Stimulated activated CD4-positive, alpha-beta T cell treated with anti-CD3 and anti-CD28 coated beads, Interleukin-15, amount 100 ng/mL, for 1 hour (primary cell): ENCODE results near the gene TSPO2.
"Not testable (repeated sequence)": the region's sequence is repeated elsewhere in the genome, so short reads cannot be mapped to it uniquely, and the experiment has no call there.

Experiments used
- DNase-seq, 2 donors: peaks; one replicate each; pipeline ENCODE4 v3.0.0-alpha.2; 2020; ENCODE audit warnings: low read depth in 1 of 2, low spot score in 1 of 2

Gene TSPO2

DNA sequence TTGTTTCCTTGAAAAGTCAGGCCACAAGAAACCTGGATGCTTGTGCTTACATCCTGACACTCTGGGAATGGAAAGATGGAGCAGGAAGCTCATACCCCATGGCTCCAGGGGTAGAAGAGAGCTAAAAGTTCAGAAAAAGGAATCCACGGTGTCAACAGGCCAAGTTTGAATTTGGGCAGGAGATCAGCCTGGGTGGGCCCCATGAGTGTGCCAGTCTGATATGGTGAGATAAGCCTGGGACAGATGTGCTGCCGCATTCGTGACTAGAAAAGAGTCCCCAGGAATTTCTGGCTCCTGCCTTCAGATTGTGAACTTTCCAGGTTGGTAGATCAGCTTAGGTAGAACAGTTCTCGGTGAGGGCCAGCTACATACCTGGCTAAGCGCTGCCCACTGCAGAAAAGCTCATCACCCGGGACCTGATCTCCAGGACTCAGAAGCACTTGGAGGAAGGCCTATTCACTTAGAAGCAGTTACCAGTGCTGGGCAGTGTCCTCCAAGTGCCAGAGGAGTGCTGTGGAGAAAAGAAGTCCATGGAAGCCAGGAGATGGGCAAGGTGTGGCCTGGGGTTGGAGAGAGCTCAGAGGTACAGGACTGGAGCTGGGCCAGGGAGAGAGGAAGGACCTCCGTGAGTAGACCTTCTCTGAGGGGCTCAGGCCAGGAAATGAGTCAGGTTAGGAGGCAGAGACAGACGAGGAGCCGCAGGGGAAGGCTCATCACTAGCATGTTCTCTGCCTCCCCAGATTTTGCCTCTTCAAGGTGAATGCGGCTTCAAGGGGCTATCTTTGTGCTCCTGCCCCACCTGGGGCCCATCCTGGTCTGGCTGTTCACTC is at the start of gene TSPO2:
Gene TSPO2, plus strand, starts transcription at position 242 of the 830 bp plus-strand sequence. Its CDS starts 519 bp downstream, at position 761.
- DNase-seq: no peak

DNA sequence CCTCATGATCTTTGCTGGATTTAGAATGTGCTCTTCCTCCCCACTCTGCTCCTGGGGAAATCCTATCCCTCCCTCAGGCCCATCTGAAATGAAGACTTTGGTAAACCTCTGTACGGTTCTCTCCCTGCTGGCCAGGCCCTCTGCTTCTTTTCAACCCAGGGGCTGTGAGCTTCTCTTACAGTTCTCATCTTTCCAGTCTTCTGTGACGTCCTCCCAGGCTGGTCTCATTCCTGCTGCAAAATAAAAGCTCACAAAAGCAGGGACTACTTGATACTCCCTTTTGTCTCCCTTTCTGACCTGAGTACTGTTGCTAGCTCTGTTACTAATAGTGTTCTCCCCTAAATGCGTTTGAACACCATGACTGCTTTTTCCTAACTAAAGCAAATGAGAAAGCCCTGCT is 49.5 kb upstream of the TSPO2 start:
- no peak for DNase-seq

DNA sequence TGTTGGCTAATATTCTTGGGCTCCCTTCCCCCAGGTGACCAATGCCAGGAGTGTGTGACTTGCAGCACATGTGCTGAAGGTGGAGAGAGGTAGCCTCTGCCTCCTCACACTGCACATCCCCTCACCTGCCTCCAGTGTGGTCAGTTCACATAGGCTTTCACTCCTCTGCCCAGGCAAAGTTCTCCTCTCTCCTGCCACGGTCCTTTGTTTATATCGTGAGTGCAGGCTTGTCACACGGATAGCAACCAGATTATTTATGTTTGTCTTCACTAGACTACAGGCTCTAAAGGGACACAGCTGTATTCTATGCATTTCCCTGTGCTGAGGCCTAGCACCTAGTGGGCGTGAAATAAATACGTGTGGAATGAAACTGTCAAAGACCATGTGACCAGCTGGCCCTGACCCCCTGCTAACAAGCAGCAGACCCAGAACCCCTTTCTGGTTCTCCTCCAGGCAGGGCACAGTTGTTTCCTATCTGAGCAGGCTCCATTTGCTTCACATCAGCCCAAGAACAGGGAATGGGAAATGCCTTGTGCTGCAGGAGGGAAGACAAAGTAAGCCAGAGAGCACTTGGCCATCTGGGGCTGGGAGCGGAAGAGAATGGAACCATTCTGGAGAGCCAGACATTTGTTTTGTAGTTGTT is 45.6 kb upstream of the TSPO2 start:
- DNase-seq: no peak

DNA sequence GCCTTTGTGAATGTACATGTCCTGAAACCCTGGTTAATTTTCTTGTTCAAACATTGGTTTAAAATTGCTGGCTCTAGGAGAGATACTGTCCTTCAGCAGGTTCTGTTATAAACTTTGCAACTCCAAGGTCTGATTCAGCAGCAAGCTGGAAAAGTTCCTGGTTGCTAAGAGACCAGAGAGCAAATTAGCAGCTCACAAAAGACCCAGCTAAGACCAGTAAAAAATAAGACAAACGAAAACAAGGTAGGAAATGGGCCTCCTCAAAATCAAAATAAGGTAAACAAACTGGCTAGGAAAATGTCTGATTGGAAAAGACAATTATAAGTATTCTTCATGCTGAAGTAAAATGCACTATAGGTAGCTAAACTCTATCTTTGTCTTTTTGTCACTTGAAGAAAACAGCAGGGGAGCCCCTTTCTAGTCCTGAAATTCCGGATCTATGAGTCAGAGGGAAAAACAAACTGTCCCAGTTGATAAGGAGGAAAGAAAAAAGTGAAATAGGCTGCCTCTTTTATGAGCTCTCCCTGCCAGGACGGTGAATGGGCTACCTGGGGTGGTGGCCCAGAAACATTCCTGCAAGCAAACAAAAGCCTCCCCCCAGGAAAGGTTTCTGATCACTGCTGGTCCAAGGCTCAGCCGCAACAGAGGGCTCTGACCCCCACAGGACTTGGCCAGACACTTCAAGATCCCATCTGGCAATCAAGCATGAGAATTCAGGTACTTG is 44.9 kb upstream of the TSPO2 start:
- DNase-seq: no peak

DNA sequence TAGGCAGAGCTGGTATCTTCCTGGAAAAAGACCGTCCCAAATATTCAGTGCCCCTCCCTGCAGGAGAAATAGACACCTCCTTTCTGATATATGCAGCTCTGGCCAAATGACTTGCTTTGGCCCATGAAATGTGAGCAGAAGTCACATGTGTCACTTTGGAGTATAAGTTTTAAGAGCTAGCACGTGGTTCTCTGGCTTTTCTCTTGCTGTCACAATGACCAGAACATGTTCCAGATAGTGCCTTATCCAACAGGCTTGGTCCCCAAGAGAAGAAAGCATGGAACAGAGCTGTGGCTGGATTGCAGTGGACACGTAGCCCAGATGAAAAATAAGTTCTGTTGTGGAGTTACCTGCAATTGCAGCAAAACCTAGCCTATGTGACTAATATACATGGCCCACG is 43.6 kb upstream of the TSPO2 start:
- no peak for DNase-seq

- no peak for DNase-seq
These were observed 42.7 kb upstream of the TSPO2 start for GRCh38 chr6:40999569-40999968.

GRCh38 chr6:41000248-41000647 is 42.0 kb upstream of the TSPO2 start:
- no peak for DNase-seq

DNA sequence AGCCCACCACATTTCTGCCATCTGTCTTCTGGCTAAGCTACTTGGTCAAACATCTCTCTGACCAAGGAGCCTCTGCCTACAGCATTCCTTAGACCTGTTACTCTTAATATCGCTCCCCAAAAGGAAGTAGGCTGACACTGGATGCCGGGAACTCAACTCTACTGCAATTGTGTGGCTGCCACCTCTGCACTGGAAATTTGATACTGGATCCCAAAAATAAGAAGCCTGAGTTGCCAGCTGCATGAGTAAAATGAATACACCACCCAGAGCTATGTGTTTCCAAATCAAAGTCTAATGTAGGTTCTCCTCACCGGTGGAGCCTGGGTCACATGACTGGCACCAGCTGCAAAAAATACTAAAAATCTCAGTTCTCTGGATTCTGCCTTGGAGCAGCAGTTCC is 40.1 kb upstream of the TSPO2 start:
- no peak for DNase-seq

DNA sequence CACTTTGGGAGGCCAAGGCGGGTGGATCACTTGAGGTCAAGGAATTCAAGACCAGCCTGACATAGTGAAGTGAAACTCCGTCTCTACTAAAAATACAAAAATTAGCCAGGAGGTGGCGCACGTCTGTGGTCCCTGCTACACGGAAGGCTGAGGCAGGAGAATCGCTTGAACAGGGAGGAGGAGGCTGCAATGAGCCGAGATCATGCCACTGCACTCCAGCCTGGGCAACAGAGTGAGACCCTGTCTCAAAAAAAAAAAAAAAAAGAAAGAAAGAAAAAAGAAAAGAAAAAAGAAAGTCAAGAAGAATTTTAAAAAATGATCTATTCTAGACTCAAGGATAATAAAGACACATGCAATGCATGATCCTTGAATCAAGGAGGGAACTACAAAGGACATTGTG is 36.0 kb upstream of the TSPO2 start:
- peak; percentile 16 to 20 for DNase-seq

GRCh38 chr6:41006980-41007379 is 35.3 kb upstream of the TSPO2 start:
- not testable (repeated sequence) for DNase-seq

DNA sequence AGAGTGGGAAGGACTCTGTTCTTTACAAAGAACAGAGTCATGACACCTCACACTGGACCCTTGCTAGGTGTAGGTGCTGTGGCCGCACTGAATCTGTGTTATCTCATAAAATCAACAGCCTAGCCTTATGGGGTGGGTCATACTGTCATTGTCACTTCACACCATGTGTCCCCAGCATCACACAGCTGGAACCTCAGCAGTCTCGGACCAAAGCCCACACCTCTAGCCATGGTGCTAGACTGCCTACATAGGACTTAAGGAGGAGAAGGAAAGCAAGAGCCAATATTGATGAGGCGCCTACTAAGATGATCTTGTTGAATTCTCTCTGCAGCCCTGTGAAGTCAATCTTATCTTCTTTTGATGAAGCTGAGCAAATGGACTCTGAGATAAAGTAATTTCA is 34.3 kb upstream of the TSPO2 start:
- no peak for DNase-seq

DNA sequence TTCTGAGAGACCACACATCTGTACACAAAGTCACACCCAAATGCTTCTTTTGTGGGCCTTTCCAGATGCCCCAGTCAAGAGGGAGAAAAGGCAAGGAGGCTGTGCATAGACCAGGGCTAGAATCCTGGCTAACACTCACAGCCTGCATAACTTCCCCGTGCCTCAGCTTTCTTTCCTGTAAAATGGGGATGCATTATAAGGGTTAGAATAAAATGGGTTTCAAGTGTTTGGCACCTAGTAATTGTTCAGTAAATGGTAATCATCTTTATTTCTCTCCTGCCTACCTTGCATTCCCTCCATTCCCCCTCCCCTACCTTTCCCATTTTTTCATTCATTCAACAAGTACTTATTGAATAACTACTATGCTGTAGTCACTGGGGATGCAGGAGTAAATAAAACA is 32.6 kb upstream of the TSPO2 start:
- DNase-seq: no peak

DNA sequence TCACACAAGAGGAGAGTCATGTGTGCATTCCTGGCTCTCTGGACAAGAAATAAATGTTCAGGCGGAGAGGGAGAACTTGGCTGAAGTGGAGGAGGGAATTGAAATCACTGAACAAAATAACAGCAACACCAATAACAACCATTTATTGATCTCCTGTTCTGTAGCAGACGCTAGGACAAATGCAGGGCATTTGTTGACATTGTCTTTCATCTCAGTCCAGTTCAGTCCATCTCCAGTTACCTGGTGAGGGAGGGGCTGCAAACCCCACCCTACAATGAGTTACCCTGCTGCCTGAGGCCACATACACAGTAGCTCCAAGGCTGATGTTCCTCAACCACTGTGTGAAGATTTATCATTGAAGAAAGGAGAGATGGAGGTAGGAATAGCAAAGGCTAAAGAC is 30.6 kb upstream of the TSPO2 start:
- DNase-seq: no peak

- no peak for DNase-seq
These were observed 28.7 kb upstream of the TSPO2 start for GRCh38 chr6:41013466-41014153.

- no peak for DNase-seq
These were observed 27.5 kb upstream of the TSPO2 start for GRCh38 chr6:41014780-41015179.

GRCh38 chr6:41015860-41016259 is 26.4 kb upstream of the TSPO2 start:
- not testable (repeated sequence) for DNase-seq

DNA sequence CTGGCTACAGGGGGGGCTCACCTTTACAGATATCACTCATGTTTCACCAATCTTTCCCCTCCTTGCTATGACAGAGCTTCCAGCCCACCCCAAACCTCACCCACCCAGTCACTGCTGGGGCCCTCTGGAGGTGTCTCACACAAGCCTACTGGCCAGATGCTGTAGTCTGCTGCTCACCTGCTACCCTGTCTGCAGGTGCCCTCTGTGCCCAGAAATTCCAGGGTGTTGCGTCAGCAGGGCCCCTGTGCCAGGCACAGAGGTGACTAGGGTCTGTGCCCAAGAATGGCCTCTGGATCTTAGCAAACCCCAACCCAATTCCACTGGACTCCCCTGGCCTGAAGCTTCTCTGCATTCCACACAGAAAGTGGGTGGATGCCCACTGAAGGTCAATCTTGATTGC is 24.6 kb upstream of the TSPO2 start:
- no peak for DNase-seq

- no peak for DNase-seq
These were observed 20.4 kb upstream of the TSPO2 start for GRCh38 chr6:41021832-41022231.

GRCh38 chr6:41022294-41022693 is 20.0 kb upstream of the TSPO2 start:
- no peak for DNase-seq

- DNase-seq: no peak
These were observed 19.2 kb upstream of the TSPO2 start for GRCh38 chr6:41023114-41023513.

- DNase-seq: no peak
These were observed 16.2 kb upstream of the TSPO2 start for GRCh38 chr6:41025966-41026530.
